H9 (cell line): ENCODE measurements around the gene CDH3. TPM values are rescaled to one million over a fixed set of nuclear protein-coding genes. Genes with fewer than 3 reads are reported as not detected.

Experiments
- DNase-seq: peaks from one replicate; pipeline ENCODE4 v3.0.0-alpha.2; 2017
- H2AFZ ChIP-seq: one replicate; pipeline ENCODE4 v1.6.1; 2013; ENCODE audit warnings: mild to moderate bottlenecking, low read length, control low read depth, moderate library complexity
- H2AK5ac ChIP-seq: 2 replicates; pipeline ENCODE4 v1.6.1; 2013; ENCODE audit warnings: low read length, control low read depth, mixed read lengths; ENCODE audit not compliant: insufficient read length
- H2BK120ac ChIP-seq: one replicate; pipeline ENCODE4 v1.6.1; 2013; ENCODE audit warnings: low read depth, mild to moderate bottlenecking, low read length, control low read depth, inconsistent platforms; ENCODE audit not compliant: poor library complexity, severe bottlenecking
- H2BK12ac ChIP-seq: 2 replicates; pipeline ENCODE4 v1.6.1; 2013; ENCODE audit warnings: low read length, control low read depth, mixed read lengths, low read depth; ENCODE audit not compliant: insufficient read length
- H2BK15ac ChIP-seq: 2 replicates; pipeline ENCODE4 v1.6.1; 2013; ENCODE audit warnings: low read depth, low read length, control low read depth
- H2BK20ac ChIP-seq: one replicate; pipeline ENCODE4 v1.6.1; 2013; ENCODE audit warnings: low read depth, mild to moderate bottlenecking, low read length, control low read depth, inconsistent platforms; ENCODE audit not compliant: poor library complexity, severe bottlenecking
- H2BK5ac ChIP-seq: 2 replicates; pipeline ENCODE4 v1.6.1; 2013; ENCODE audit warnings: low read length, control low read depth, mixed read lengths; ENCODE audit not compliant: insufficient read length
- H3K14ac ChIP-seq: 2 replicates; pipeline ENCODE4 v1.6.1; 2013; ENCODE audit warnings: low read length, control low read depth; ENCODE audit not compliant: insufficient read depth
- H3K18ac ChIP-seq: 2 replicates; pipeline ENCODE4 v1.6.1; 2013; ENCODE audit warnings: low read depth, mild to moderate bottlenecking, mixed read lengths, low read length, control low read depth; ENCODE audit not compliant: insufficient read length
- H3K23ac ChIP-seq: 2 replicates; pipeline ENCODE4 v1.6.1; 2013; ENCODE audit warnings: low read length, control low read depth, mixed read lengths, low read depth; ENCODE audit not compliant: insufficient read length
- H3K23me2 ChIP-seq: 2 replicates; pipeline ENCODE4 v1.6.1; 2013; ENCODE audit warnings: low read depth, mild to moderate bottlenecking, mixed read lengths, low read length, control low read depth; ENCODE audit not compliant: insufficient read length, poor library complexity, severe bottlenecking
- H3K27ac ChIP-seq: 2 replicates; pipeline ENCODE4 v1.5.1; 2013; ENCODE audit warnings: low read length, control low read depth, mixed read lengths, low read depth; ENCODE audit not compliant: insufficient read length
- H3K27me3 ChIP-seq: 2 replicates; pipeline ENCODE4 v1.6.1; 2013; ENCODE audit warnings: low read length, control low read depth, inconsistent platforms; ENCODE audit not compliant: insufficient read depth
- H3K4ac ChIP-seq: 2 replicates; pipeline ENCODE4 v1.6.1; 2013; ENCODE audit warnings: low read depth, mild to moderate bottlenecking, control low read depth, inconsistent platforms, low read length, moderate library complexity
- H3K4me1 ChIP-seq: 2 replicates; pipeline ENCODE4 v1.6.1; 2013; ENCODE audit warnings: low read length, control low read depth, inconsistent platforms; ENCODE audit not compliant: insufficient read depth
- H3K4me2 ChIP-seq: 2 replicates; pipeline ENCODE4 v1.6.1; 2013; ENCODE audit warnings: low read length, control low read depth, mixed read lengths; ENCODE audit not compliant: insufficient read length, insufficient read depth
- H3K56ac ChIP-seq: 2 replicates; pipeline ENCODE4 v1.6.1; 2013; ENCODE audit warnings: low read depth, mild to moderate bottlenecking, mixed read lengths, low read length, control low read depth; ENCODE audit not compliant: insufficient read length
- H3K79me1 ChIP-seq: 2 replicates; pipeline ENCODE4 v1.6.1; 2013; ENCODE audit warnings: low read depth, mild to moderate bottlenecking, moderate library complexity, low read length, control low read depth, inconsistent platforms; ENCODE audit not compliant: insufficient read depth, poor library complexity, severe bottlenecking
- H3K79me2 ChIP-seq: 2 replicates; pipeline ENCODE4 v1.6.1; 2013; ENCODE audit warnings: low read length, control low read depth, inconsistent platforms; ENCODE audit not compliant: insufficient read depth
- H3K9ac ChIP-seq: 2 replicates; pipeline ENCODE4 v1.6.1; 2013; ENCODE audit warnings: low read length, control low read depth, mixed read lengths; ENCODE audit not compliant: insufficient read length; ENCODE audit errors: extremely low read depth
- H3K9me3 ChIP-seq: one replicate; pipeline ENCODE4 v1.6.1; 2013; ENCODE audit warnings: low read depth, low read length, inconsistent platforms; ENCODE audit not compliant: control insufficient read depth
- H3T11ph ChIP-seq: one replicate; pipeline ENCODE4 v1.6.1; 2013; ENCODE audit warnings: mild to moderate bottlenecking, low read length, control low read depth, inconsistent platforms
- H4K20me1 ChIP-seq: one replicate; pipeline ENCODE4 v1.6.1; 2013; ENCODE audit not compliant: control insufficient read depth, insufficient read length, insufficient read depth
- H4K5ac ChIP-seq: 2 replicates; pipeline ENCODE4 v1.6.1; 2013; ENCODE audit warnings: low read depth, mild to moderate bottlenecking, mixed read lengths, low read length, control low read depth; ENCODE audit not compliant: insufficient read length
- H4K8ac ChIP-seq: replicated peaks from 2 replicates; pipeline ENCODE4 v1.6.1; 2013; ENCODE audit warnings: low read length, control low read depth, mixed read lengths, low read depth; ENCODE audit not compliant: insufficient read length
- H4K91ac ChIP-seq: 2 replicates; pipeline ENCODE4 v1.6.1; 2013; ENCODE audit warnings: low read depth, mild to moderate bottlenecking, moderate library complexity, mixed read lengths, low read length, control low read depth; ENCODE audit not compliant: insufficient read length
- H3K27ac Mint-ChIP-seq, 3 experiments: 2 replicates in 2 of 3; 3 replicates in 1 of 3; pipeline ENCODE4 v1.8.0; 2020 to 2021; ENCODE audit warnings: mixed read lengths in 3 of 3, mild to moderate bottlenecking in 1 of 3, moderate library complexity in 1 of 3
- H3K27me3 Mint-ChIP-seq: 2 replicates; pipeline ENCODE4 v1.8.0; 2021; ENCODE audit warnings: low read depth, mild to moderate bottlenecking, moderate library complexity, mixed read lengths
- H3K36me3 Mint-ChIP-seq, 3 experiments: 2 replicates in 2 of 3; 3 replicates in 1 of 3; pipeline ENCODE4 v1.8.0; 2020 to 2021; ENCODE audit warnings: low read depth in 3 of 3, mixed read lengths in 3 of 3; ENCODE audit not compliant: insufficient read depth in 1 of 3
- H3K4me1 Mint-ChIP-seq, 2 experiments: 2 replicates each; pipeline ENCODE4 v1.8.0; 2020; ENCODE audit warnings: mixed read lengths in 2 of 2
- H3K4me3 Mint-ChIP-seq, 2 experiments: 2 replicates in 1 of 2; 3 replicates in 1 of 2; pipeline ENCODE4 v1.8.0; 2020 to 2021; ENCODE audit warnings: mild to moderate bottlenecking in 2 of 2, mixed read lengths in 2 of 2, moderate library complexity in 1 of 2
- H3K9me3 Mint-ChIP-seq, 2 experiments: 2 replicates in 1 of 2; 3 replicates in 1 of 2; pipeline ENCODE4 v1.8.0; 2020; ENCODE audit warnings: mild to moderate bottlenecking in 2 of 2, mixed read lengths in 2 of 2, moderate library complexity in 1 of 2
- WGBS: extraction: QIAGEN DNeasy Blood & Tissue Kit; methylation state at CpG from one replicate; pipeline ENCODE4 v1.1.7; 2013; ENCODE audit warnings: missing lambda C conversion rate, low lambda C conversion rate, mixed read lengths; ENCODE audit not compliant: insufficient read length; ENCODE audit errors: extremely low coverage; 5-methylcytosine and 5-hydroxymethylcytosine counted together
- total RNA-seq: library from RNA; stranded (reverse); gene quantifications from 2 replicates; pipeline ENCODE4 v1.2.1, GENCODE V29; 2021
- TF ChIP-seq, protein P1 (sequence below): fragments of 200-600 bp; sonication (generic); conservative IDR thresholded peaks from 3 replicates; pipeline ENCODE4 v1.8.0; 2021; ENCODE audit warnings: antibody characterized with exemption, mild to moderate bottlenecking

The CDH3 gene
- total RNA-seq, 1 experiment from 2014 or later, result 97.2 TPM

DNA sequence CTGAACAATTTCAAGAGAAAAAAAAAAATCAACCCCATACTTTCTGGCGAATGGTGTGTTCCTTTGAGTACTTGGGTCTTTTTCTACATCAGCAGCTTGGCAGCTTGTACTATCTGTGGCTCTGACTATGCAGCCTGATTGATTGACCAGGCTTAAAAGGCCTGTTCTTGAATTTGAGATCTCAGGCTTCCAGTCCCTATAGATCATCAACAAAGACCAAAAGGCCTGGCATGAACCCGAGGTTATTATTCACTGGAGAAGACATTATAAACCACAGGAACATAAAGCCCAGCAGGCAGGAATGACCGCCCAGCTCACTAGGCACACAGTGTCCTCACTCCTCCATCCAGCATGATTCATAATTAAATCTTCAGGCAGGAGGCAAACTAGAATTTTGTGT, 32.1 kb upstream of the CDH3 start:
- Histone ChIP-seq H2BK15ac (no peak overlapping the region), H3K18ac (no peak overlapping the region), H3K23me2 (no peaks in the 10 kb centered on the region), H3K27ac (no peak overlapping the region), H3K9ac (no peak overlapping the region), H3K79me1 (no peaks in the 10 kb centered on the region), H2BK120ac (no peak overlapping the region), H3K9me3 (peaks cover 5% of the 10 kb centered on the region), H2AK5ac (no peak overlapping the region), H2BK5ac (no peak overlapping the region), H3K4me2 (no peak overlapping the region), H3K27me3 (no peaks in the 10 kb centered on the region), H4K5ac (no peak overlapping the region), H4K20me1 (no peaks in the 10 kb centered on the region), H3K4ac (no peak overlapping the region), H4K8ac (no peak overlapping the region), H3K14ac (no peak overlapping the region), H3T11ph (no peak overlapping the region), H3K56ac (no peak overlapping the region), H2AFZ (no peak overlapping the region), H3K23ac (no peak overlapping the region), H3K79me2 (no peaks in the 10 kb centered on the region), H2BK20ac (no peak overlapping the region), H4K91ac (no peak overlapping the region), H2BK12ac (no peak overlapping the region), H3K4me1 (no peaks in the 10 kb centered on the region)
- Mint-ChIP-seq H3K4me1 (no peaks in the 10 kb centered on the region), H3K27me3 (peaks cover 6% of the 10 kb centered on the region), H3K36me3 (no peaks in the 10 kb centered on the region; a peak in 2 of 7 replicates), H3K9me3 (peaks cover 10 to 18% of the 10 kb centered on the region in 2 experiments), H3K4me3 (no peak overlapping the region), H3K27ac (no peak overlapping the region)
- WGBS, result no CpG with 5 or more reads among the region's 3 CpGs
- TF ChIP-seq, protein P1, sequence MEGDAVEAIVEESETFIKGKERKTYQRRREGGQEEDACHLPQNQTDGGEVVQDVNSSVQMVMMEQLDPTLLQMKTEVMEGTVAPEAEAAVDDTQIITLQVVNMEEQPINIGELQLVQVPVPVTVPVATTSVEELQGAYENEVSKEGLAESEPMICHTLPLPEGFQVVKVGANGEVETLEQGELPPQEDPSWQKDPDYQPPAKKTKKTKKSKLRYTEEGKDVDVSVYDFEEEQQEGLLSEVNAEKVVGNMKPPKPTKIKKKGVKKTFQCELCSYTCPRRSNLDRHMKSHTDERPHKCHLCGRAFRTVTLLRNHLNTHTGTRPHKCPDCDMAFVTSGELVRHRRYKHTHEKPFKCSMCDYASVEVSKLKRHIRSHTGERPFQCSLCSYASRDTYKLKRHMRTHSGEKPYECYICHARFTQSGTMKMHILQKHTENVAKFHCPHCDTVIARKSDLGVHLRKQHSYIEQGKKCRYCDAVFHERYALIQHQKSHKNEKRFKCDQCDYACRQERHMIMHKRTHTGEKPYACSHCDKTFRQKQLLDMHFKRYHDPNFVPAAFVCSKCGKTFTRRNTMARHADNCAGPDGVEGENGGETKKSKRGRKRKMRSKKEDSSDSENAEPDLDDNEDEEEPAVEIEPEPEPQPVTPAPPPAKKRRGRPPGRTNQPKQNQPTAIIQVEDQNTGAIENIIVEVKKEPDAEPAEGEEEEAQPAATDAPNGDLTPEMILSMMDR, result no peak
- DNase-seq, result no peak
